Smooth muscle cell (in vitro differentiated cells): ENCODE data around the gene ACTR5. TPM values are rescaled to one million over a fixed set of nuclear protein-coding genes. Genes with fewer than 3 reads are reported as not detected.
A peak's percentile ranks its signal among the peaks of the same experiment; 100 is the strongest.

Experiments used
- DNase-seq: peaks from one replicate; lab custom pipeline; 2025; ENCODE audit not compliant: unreplicated experiment; lab: John Stamatoyannopoulos, UW
- H2AFZ ChIP-seq: fragments of 200-600 bp; sonication (generic); 2 replicates; pipeline ENCODE4 v1.6.0; 2016; ENCODE audit warnings: antibody characterized with exemption, low read depth, mild to moderate bottlenecking
- H3F3A ChIP-seq: fragments of 200-600 bp; sonication (generic); 2 replicates; pipeline ENCODE4 v1.6.0; 2017; ENCODE audit warnings: antibody characterized with exemption, low read depth
- H3K27ac ChIP-seq: fragments of 200-600 bp; sonication (generic); 2 replicates; pipeline ENCODE4 v1.5.1; 2016; ENCODE audit warnings: low read depth, mild to moderate bottlenecking
- H3K27me3 ChIP-seq: fragments of 200-600 bp; sonication (generic); 2 replicates; pipeline ENCODE4 v1.6.1; 2016; ENCODE audit warnings: low read depth, mild to moderate bottlenecking
- H3K36me3 ChIP-seq: fragments of 200-600 bp; sonication (generic); 2 replicates; pipeline ENCODE4 v1.5.1; 2016; ENCODE audit warnings: low read depth
- H3K4me1 ChIP-seq: fragments of 200-600 bp; sonication (generic); 2 replicates; pipeline ENCODE4 v1.5.1; 2016; ENCODE audit warnings: low read depth
- H3K4me2 ChIP-seq: fragments of 200-600 bp; sonication (generic); 2 replicates; pipeline ENCODE4 v1.6.0; 2016; ENCODE audit warnings: mild to moderate bottlenecking
- H3K4me3 ChIP-seq: fragments of 200-600 bp; sonication (generic); 2 replicates; pipeline ENCODE4 v1.5.1; 2016; ENCODE audit warnings: mild to moderate bottlenecking
- H3K79me2 ChIP-seq: fragments of 200-600 bp; sonication (generic); 2 replicates; pipeline ENCODE4 v1.6.0; 2016; ENCODE audit warnings: low read depth, mild to moderate bottlenecking
- H3K9ac ChIP-seq: fragments of 200-600 bp; sonication (generic); 2 replicates; pipeline ENCODE4 v1.6.0; 2016; ENCODE audit warnings: low read depth
- H3K9me3 ChIP-seq: fragments of 200-600 bp; sonication (generic); replicated peaks from 2 replicates; pipeline ENCODE4 v1.5.1; 2016; ENCODE audit warnings: low read depth
- H4K20me1 ChIP-seq: fragments of 200-600 bp; sonication (generic); 2 replicates; pipeline ENCODE4 v1.6.0; 2016; ENCODE audit warnings: low read depth
- CTCF ChIP-seq: fragments of 200-600 bp; sonication (generic); IDR thresholded peaks from 2 replicates; pipeline ENCODE4 v1.5.1; 2017; ENCODE audit warnings: borderline replicate concordance, mild to moderate bottlenecking, antibody characterized with exemption; ENCODE audit not compliant: insufficient read depth, poor library complexity, severe bottlenecking
- WGBS: methylation state at CpG from one replicate; pipeline ENCODE4 v1.1.7; 2016; ENCODE audit warnings: low lambda C conversion rate; 5-methylcytosine and 5-hydroxymethylcytosine counted together
- polyA plus RNA-seq: library from polyadenylated mRNA; unstranded; fragments of >200 nt; fragmentation: Nextera tagmentation; extraction: Ambion mirVana; gene quantifications from 2 replicates; pipeline ENCODE4 v1.2.1, GENCODE V29; 2016
- total RNA-seq: library from RNA; depleted of rRNA; stranded (reverse); fragments of >200 nt; gene quantifications from 2 replicates; pipeline ENCODE4 v1.2.3, GENCODE V29; 2014

ACTR5 gene
- total and polyA plus RNA-seq, 2 experiments from 2014 or later = 6.9 to 9.8 TPM

- H3K4me3 ChIP-seq = no peak overlapping the region
- peak overlapping the region; percentile 54 for H3K4me2 ChIP-seq
- TF ChIP-seq CTCF = no peak
- H3K27ac ChIP-seq = peak overlapping the region; percentile 39
- 22% methylated on average over 19 of the region's 19 CpGs for WGBS
- no peaks in the 10 kb centered on the region for H3K9me3 ChIP-seq
- H2AFZ ChIP-seq = no peak overlapping the region
- H4K20me1 ChIP-seq = no peaks in the 10 kb centered on the region
- H3K79me2 ChIP-seq = no peaks in the 10 kb centered on the region
- no peaks in the 10 kb centered on the region for H3K36me3 ChIP-seq
- peaks cover 9% of the 10 kb centered on the region for H3F3A ChIP-seq
- no peak for DNase-seq
- H3K27me3 ChIP-seq = no peaks in the 10 kb centered on the region
- H3K4me1 ChIP-seq = peaks cover 4% of the 10 kb centered on the region
- H3K9ac ChIP-seq = no peak overlapping the region
These were observed 31.2 kb downstream of the ACTR5 start for GRCh38 chr20:38779247-38780097.

GRCh38 chr20:38782275-38782674 is 34.0 kb downstream of the ACTR5 start:
- no peak overlapping the region for H2AFZ ChIP-seq
- no peak for TF ChIP-seq CTCF
- no peaks in the 10 kb centered on the region for H4K20me1 ChIP-seq
- no peaks in the 10 kb centered on the region for H3K9me3 ChIP-seq
- DNase-seq = no peak
- H3K27me3 ChIP-seq = no peaks in the 10 kb centered on the region
- H3K4me1 ChIP-seq = peaks cover 4% of the 10 kb centered on the region
- H3K36me3 ChIP-seq = no peaks in the 10 kb centered on the region
- no peak overlapping the region for H3K4me3 ChIP-seq
- no peaks in the 10 kb centered on the region for H3K79me2 ChIP-seq
- H3K9ac ChIP-seq = no peak overlapping the region
- H3K27ac ChIP-seq = no peak overlapping the region
- peaks cover 9% of the 10 kb centered on the region for H3F3A ChIP-seq
- WGBS = 92% methylated on average over 3 of the region's 3 CpGs
- no peak overlapping the region for H3K4me2 ChIP-seq

- Histone ChIP-seq H2AFZ (no peak overlapping the region), H4K20me1 (no peaks in the 10 kb centered on the region)
- WGBS = 87% methylated on average over 7 of the region's 7 CpGs
These were observed 39.6 kb downstream of the ACTR5 start for GRCh38 chr20:38787870-38788269.

More at GRCh38 chr20:38787870-38788269, 39.6 kb downstream of the ACTR5 start:
- H3K9ac ChIP-seq = no peak overlapping the region
- no peak for DNase-seq
- H3K27ac ChIP-seq = no peak overlapping the region
- H3K4me1 ChIP-seq = no peaks in the 10 kb centered on the region
- no peaks in the 10 kb centered on the region for H3K79me2 ChIP-seq
- H3K4me3 ChIP-seq = no peak overlapping the region
- no peak for TF ChIP-seq CTCF
- H3K4me2 ChIP-seq = no peak overlapping the region
- H3K36me3 ChIP-seq = no peaks in the 10 kb centered on the region
- H3K27me3 ChIP-seq = no peaks in the 10 kb centered on the region
- H3K9me3 ChIP-seq = no peaks in the 10 kb centered on the region
- no peaks in the 10 kb centered on the region for H3F3A ChIP-seq
